HG03558 (cell line): Measurements from ENCODE around the gene GRIK4.

Experiments
- ATAC-seq: cut with Tn5 transposase; IDR thresholded peaks from one replicate; pipeline ENCODE4 v1.9.1; 2021; ENCODE audit warnings: moderate number of reproducible peaks; ENCODE audit not compliant: unreplicated experiment; ENCODE audit errors: extremely low read depth

The GRIK4 gene

GRCh38 chr11:120890609-120891320 is 379.2 kb downstream of the GRIK4 start:
- no peak for ATAC-seq

DNA sequence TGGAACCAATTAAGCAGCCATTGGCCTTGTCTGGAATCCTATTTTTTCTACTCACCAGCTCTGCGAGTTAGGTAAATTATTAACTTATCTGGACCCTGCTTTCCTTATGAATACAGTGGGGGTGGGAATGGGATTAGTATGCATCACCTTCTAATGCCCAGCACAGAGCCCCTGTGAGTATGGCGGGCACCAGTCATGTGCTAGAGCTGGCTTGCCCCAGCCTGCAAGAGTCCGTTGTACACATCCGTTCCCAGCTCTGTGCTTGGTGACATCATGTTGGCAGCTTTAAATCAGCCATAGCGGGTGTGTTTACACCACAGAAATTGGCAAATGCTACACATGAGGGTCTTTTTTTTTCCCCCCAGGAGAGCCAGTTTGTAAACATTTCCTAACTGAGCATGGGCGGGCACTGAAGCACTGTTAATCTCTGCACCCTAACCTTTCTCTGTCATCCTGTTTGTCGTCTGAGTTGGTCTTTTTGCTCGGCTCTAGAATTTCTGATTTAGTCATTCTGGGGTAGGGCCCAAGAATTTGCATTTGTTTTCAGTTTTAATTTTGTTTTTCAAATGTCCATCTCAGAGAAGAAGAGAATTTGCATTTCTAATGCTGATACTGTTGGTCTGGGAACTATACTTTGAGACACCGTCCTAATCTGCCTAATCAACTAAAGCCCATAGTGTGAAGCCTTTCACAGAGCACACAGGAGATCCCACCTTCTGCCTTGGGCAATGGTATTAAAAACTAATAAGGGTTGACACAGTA is 382.1 kb downstream of the GRIK4 start:
- ATAC-seq: no peak

DNA sequence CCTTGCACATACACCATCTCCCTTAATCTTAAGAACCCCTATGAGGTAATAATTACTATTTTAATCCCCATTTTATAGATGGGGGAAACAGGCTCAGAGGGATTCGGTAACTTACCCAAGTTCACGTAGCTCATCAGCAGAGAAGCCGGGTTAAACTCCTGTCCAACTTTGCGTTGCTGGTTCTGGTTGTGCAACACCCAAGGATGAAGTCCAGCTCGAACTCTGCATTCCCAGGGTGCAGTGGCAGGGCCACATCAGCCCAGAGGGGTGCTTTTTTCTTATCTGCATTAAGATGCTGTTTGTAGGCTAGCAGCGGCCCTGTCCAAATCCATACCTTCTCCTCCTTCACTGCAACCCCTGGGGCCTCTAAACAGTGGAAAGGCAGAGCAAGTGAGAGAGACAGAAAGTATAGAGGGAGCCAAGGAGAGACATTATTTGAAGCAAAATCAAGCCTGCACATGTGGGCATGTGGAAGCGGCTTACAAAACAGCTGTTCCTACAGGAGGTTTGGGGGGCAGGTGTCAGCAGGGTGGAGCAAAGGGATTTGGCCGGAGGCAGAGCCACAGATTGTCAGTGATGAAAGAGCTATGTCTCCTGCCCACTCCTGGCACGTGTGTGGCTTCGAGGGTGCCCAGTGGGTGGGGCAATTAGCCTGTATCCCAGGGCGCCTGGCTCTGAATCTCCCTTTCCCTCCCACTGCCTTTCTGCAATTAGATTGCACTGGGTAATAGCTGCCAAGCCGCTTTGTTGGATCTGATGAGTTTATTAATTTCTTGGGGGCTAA is 382.8 kb downstream of the GRIK4 start:
- no peak for ATAC-seq

DNA sequence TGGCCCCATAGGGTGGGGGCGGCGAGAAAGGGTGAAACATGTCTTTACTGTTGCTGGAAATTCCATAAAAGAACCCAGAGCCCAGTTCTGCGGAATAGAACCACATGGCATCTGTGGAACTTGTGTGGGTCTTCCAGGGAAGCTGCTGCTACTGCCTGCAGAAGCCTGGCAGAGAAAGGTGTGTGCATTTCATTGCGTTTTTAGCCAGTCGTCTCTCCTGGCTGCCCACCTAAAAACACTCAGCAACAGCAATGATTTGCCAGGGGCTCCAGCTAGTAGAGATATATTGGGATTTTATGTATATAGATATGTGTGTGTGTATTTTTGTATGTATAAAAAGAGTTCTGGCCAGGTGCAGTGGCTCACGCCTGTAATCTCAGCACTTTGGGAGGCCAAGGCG is 385.1 kb downstream of the GRIK4 start:
- no peak for ATAC-seq

GRCh38 chr11:120898568-120898967 is 387.0 kb downstream of the GRIK4 start:
- ATAC-seq: no peak

- ATAC-seq: no peak
Measured at GRCh38 chr11:120899720-120900119, 388.2 kb downstream of the GRIK4 start.

- ATAC-seq: no peak
Measured at GRCh38 chr11:120900643-120901042, 389.1 kb downstream of the GRIK4 start.

DNA sequence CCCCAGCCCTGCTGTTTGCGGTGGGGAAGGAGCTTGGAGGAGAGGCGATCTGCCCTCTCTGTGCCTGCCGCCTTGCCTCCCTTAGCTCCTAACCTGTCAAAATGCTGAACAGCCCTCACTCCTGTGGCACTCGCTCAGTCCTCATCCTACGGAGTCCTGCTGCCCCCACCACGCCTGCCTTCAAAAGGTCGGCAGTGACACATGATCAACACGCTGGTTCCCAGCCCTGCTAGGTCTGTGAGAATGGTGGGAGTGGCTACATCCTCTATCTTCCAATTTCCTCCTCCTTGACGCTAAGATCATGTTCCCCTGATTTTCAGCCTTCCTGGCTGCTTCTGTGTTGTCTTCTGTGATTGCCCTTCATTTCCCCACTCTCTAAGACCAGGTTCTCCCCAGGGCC is 392.1 kb downstream of the GRIK4 start:
- no peak for ATAC-seq

- ATAC-seq: no peak
Measured at GRCh38 chr11:120904116-120904515, 392.6 kb downstream of the GRIK4 start.

GRCh38 chr11:120906766-120907165 is 395.2 kb downstream of the GRIK4 start:
- no peak for ATAC-seq

DNA sequence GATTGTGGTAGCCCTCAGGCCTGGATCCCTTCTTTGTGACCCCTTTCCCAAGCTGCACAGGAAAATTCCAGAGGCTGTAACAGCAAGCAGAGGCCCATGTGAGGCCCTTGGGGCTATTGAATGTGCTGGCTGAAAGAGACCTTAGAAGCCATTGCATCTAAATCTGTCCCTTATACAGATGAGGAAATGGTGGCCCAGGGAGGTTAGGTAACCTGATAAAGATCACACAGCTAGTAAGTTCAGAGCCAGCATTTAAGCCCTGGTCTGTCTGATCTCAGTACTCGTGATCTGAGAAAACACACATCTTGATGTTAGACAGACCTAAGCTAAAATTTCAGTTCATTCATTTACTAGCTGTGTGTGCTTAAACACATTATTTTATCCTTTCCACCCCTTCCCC is 396.4 kb downstream of the GRIK4 start:
- ATAC-seq: no peak

- no peak for ATAC-seq
Measured at GRCh38 chr11:120908461-120909181, 397.1 kb downstream of the GRIK4 start.

DNA sequence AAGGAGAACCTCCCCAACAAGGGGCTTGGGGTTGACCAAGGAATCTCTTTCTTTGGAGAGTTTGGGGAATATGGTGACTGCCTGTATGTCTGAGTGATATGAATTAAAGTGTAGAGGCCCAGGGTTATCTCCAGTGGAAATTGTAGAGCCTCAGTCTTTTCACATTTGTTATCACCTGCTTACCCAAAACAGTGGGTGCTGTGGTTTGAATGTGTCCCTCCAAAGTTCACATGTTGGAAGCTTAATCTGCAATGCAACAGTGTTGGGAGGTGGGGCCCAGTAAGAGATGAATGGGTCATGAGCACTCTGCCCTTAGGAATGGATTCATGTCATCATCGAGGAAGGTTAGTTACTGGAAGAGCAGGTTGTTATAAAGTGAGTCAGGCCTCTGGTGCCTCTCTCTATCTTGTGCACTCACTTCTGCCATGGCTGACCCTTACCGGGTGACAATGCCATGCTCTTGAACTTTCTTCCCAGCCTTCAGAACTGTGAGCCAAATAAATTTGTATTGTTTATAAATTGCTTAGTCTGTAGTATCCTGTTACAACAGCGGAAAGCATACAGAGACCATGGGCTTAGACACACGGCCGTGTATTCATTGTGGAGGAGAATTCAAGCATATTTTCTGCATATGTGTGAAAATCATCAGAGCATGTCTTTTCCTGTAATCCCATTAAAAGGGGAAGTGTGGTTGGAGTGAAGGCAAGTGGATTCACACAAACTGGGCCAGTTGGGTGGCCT is 398.3 kb downstream of the GRIK4 start:
- ATAC-seq: no peak

- ATAC-seq: no peak
Measured at GRCh38 chr11:120911943-120912342, 400.4 kb downstream of the GRIK4 start.

- no peak for ATAC-seq
Measured at GRCh38 chr11:120912504-120912903, 401.0 kb downstream of the GRIK4 start.

DNA sequence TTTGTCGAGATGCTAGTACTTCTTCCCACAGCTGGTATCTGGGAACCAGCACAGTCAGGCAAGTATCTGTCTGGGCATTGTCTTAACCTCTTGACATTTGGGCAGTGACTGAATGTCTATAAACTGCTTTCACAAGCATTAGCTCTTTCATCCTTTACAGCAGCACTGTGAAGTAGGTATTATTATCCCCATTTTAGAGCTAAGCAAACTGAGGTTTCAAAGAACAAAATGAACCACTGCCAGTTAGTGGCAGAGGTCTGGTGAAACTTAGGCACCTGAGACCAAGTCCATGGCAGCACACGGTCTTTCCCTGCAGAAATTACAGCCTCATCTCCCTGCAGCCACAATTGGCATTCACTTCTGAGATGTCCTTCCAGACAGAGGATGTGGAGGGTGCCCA is 401.4 kb downstream of the GRIK4 start:
- no peak for ATAC-seq

DNA sequence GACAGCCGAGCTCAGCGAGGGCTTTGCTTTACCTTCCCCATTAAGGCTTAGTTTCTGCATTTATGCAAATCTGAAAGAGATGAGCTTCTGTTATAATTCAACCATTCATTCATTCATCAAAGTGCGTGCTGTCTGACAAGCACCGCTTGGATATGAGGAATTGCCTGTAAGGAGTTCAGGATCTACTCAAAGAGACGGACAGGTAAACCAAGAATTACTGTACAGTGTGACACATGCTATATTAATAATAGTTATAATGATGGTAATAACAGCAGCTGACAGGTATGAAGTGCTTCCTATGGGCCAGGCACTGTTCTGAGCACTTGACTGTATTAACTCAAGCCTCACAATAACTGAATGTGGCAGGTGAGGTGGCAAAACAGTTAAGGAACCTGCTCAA is 402.5 kb downstream of the GRIK4 start:
- no peak for ATAC-seq

- no peak for ATAC-seq
Measured at GRCh38 chr11:120914601-120915000, 403.1 kb downstream of the GRIK4 start.

DNA sequence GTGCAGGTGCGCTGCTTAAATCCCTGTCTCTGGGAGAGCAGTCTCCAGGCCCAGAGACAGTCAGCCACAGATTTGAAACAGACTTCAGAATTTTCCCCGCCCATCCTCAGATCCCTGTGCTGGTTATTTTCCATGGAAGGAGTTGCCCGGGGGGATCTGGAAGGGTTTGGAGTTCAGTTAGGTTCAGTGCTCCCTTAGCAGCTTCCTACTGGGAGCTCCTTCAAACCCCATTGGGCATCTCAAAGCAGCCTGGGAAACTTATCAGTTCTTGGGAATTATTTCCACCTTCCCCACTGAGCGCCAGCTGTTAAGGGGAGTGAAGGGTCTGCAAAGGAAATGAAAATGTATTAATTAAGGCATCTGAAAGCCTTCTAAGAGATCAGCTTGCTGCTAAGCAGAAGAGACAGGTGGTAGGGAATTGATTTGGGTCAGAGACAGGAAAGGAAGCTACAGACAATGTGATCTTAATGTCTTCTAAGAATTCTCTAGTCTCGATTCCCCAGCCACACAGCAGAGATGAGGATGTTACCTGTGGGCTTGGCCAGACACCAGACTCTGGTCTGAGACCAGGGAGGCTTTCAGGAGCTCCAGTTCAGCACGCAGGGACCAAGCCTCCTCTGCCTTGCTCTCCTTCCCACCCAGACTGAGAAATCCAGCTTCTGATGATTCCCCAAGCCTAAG is 406.2 kb downstream of the GRIK4 start:
- ATAC-seq: no peak
